K562 (cell line): ENCODE measurements around the gene TBX10. TPM values are rescaled to one million over a fixed set of nuclear protein-coding genes. Genes with fewer than 3 reads are reported as not detected.

Experiments used
- CBFB ChIP-seq: sonication (generic); formaldehyde crosslinking; IDR thresholded peaks from 2 replicates; pipeline ENCODE4 v1.4.0; 2020; ENCODE audit warnings: mild to moderate bottlenecking, missing genetic modification reagents
- CREBBP ChIP-seq: IDR thresholded peaks from one replicate; pipeline ENCODE4 v1.6.1; 2012; ENCODE audit warnings: low read depth, mild to moderate bottlenecking, control low read depth, inconsistent platforms, low read length
- E4F1 ChIP-seq: fragments of 250-450 bp; sonication (Bioruptor Pico); IDR thresholded peaks from 2 replicates; pipeline ENCODE4 v1.5.0; 2021; ENCODE audit warnings: mild to moderate bottlenecking, borderline replicate concordance
- FOXP1 ChIP-seq: sonication (generic); formaldehyde crosslinking; IDR thresholded peaks from 2 replicates; pipeline ENCODE4 v1.8.0; 2022; ENCODE audit warnings: mild to moderate bottlenecking, missing genetic modification reagents
- HES1 ChIP-seq: fragments of 450-650 bp; IDR thresholded peaks from 2 replicates; pipeline ENCODE4 v1.6.1; 2016; ENCODE audit warnings: low read depth, mild to moderate bottlenecking, moderate library complexity
- HMG20B ChIP-seq: fragments of 250-450 bp; sonication (Bioruptor Pico); IDR thresholded peaks from 2 replicates; pipeline ENCODE4 v1.5.0; 2021; ENCODE audit warnings: mild to moderate bottlenecking
- HNRNPLL ChIP-seq: fragments of 200-400 bp; formaldehyde crosslinking; IDR thresholded peaks from 2 replicates; pipeline ENCODE4 v1.6.1; 2017; ENCODE audit warnings: low read length, low read depth, mild to moderate bottlenecking; ENCODE audit not compliant: poor library complexity, severe bottlenecking
- IFI16 ChIP-seq: fragments of 250-450 bp; sonication (Bioruptor Pico); IDR thresholded peaks from 2 replicates; pipeline ENCODE4 v2.1.2; 2022; ENCODE audit warnings: mild to moderate bottlenecking, inconsistent platforms
- JUN ChIP-seq, 2 experiments: sonication (generic) in 1 of 2; formaldehyde crosslinking in 1 of 2; IDR thresholded peaks; 2 replicates each; pipeline versions ENCODE4 v1.6.1 to v1.8.0; 2012 to 2022; ENCODE audit warnings: borderline replicate concordance in 2 of 2, mild to moderate bottlenecking in 2 of 2, improper control_type of control experiment in 1 of 2, low read depth in 1 of 2, low read length in 1 of 2, missing genetic modification reagents in 1 of 2
- LARP7 ChIP-seq: fragments of 450-650 bp; IDR thresholded peaks from 2 replicates; pipeline ENCODE4 v1.6.1; 2016
- MEF2D ChIP-seq: conservative IDR thresholded peaks from 2 replicates; pipeline ENCODE4 v1.6.1; 2016; ENCODE audit warnings: low read depth, missing genetic modification characterization, missing compliant biosample characterization
- PHB ChIP-seq: fragments of 250-450 bp; sonication (Bioruptor Pico); IDR thresholded peaks from 2 replicates; pipeline ENCODE4 v1.5.0; 2021
- RBFOX2 ChIP-seq: fragments of 200-400 bp; formaldehyde crosslinking; IDR thresholded peaks from 2 replicates; pipeline ENCODE4 v1.6.1; 2017; ENCODE audit warnings: low read depth, mild to moderate bottlenecking, low read length, moderate library complexity
- SMARCA5 ChIP-seq: fragments of 450-650 bp; IDR thresholded peaks from 2 replicates; pipeline ENCODE4 v1.6.1; 2016
- TCF15 ChIP-seq: fragments of 250-450 bp; sonication (Bioruptor Pico); IDR thresholded peaks from 2 replicates; pipeline ENCODE4 v1.8.0; 2022; ENCODE audit warnings: moderate library complexity, mild to moderate bottlenecking, inconsistent platforms
- ZNF175 ChIP-seq: fragments of 200-800 bp; sonication (Bioruptor generic); IDR thresholded peaks from 2 replicates; pipeline ENCODE4 v1.6.1; 2016; ENCODE audit warnings: low read depth, mild to moderate bottlenecking, missing genetic modification characterization, missing compliant biosample characterization
- ZNF766 ChIP-seq: fragments of 200-800 bp; sonication (Bioruptor generic); conservative IDR thresholded peaks from 2 replicates; pipeline ENCODE4 v1.6.1; 2016; ENCODE audit warnings: missing genetic modification characterization, missing compliant biosample characterization
- ZSCAN29 ChIP-seq: fragments of 450-650 bp; IDR thresholded peaks from 2 replicates; pipeline ENCODE4 v1.6.1; 2017
- polyA plus RNA-seq, 8 experiments: library from polyadenylated mRNA; depleted of rRNA in 4 of 8; stranded (reverse) in 5 of 8; unstranded in 3 of 8; fragments of >200 nt; fragmentation: Nextera tagmentation in 2 of 8; fragmentation: Illumina TruSeq in 1 of 8; extraction: Ambion mirVana in 2 of 8; extraction: Trizol in 1 of 8; gene quantifications; 2 replicates each; pipeline versions ENCODE4 v1.2.1 to v1.2.3, GENCODE V29; 2011 to 2014; ENCODE audit warnings: inconsistent platforms in 1 of 8, missing spikeins in 1 of 8
- total RNA-seq, 7 experiments: library from RNA; depleted of rRNA in 6 of 7; stranded (reverse); fragments of >200 nt in 6 of 7; fragmentation: Illumina TruSeq in 2 of 7; extraction: Trizol in 2 of 7; gene quantifications; 2 replicates each; pipeline versions ENCODE4 v1.2.1 to v1.2.3, GENCODE V29; 2011 to 2021; ENCODE audit warnings: low replicate concordance in 1 of 7
- TF ChIP-seq, protein P1 (sequence below): fragments of 450-650 bp; IDR thresholded peaks from 2 replicates; pipeline ENCODE4 v1.6.1; 2016; ENCODE audit warnings: antibody characterized with exemption
- TF ChIP-seq, protein P2 (sequence below): fragments of 250-450 bp; sonication (Bioruptor Pico); IDR thresholded peaks from 2 replicates; pipeline ENCODE4 v1.8.0; 2021; ENCODE audit warnings: mild to moderate bottlenecking, moderate library complexity

Gene TBX10
- total and polyA plus RNA-seq, 9 of the 15 experiments (the other 6 are each of a cell fraction or from before 2014, with no cell fraction given) = not detected

- TF ChIP-seq LARP7 = no peak
- no peak for TF ChIP-seq E4F1 (CRISPR knock-in tag)
- no peak for TF ChIP-seq FOXP1
- TF ChIP-seq TCF15 (CRISPR knock-in tag) = no peak
- TF ChIP-seq CREBBP = no peak
- TF ChIP-seq SMARCA5 = no peak
- TF ChIP-seq IFI16 (CRISPR knock-in tag) = no peak
- 0 out of 2 replicates have a peak, but pooled peaks have one; percentile 56 for TF ChIP-seq CBFB
- TF ChIP-seq, protein P1, sequence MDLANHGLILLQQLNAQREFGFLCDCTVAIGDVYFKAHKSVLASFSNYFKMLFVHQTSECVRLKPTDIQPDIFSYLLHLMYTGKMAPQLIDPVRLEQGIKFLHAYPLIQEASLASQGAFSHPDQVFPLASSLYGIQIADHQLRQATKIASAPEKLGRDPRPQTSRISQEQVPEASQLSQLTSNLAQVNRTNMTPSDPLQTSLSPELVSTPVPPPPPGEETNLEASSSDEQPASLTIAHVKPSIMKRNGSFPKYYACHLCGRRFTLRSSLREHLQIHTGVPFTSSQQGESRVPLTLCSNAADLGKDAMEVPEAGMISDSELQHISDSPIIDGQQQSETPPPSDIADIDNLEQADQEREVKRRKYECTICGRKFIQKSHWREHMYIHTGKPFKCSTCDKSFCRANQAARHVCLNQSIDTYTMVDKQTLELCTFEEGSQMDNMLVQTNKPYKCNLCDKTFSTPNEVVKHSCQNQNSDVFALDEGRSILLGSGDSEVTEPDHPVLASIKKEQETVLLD = no peak
- no peak for TF ChIP-seq HNRNPLL
- TF ChIP-seq, protein P2, sequence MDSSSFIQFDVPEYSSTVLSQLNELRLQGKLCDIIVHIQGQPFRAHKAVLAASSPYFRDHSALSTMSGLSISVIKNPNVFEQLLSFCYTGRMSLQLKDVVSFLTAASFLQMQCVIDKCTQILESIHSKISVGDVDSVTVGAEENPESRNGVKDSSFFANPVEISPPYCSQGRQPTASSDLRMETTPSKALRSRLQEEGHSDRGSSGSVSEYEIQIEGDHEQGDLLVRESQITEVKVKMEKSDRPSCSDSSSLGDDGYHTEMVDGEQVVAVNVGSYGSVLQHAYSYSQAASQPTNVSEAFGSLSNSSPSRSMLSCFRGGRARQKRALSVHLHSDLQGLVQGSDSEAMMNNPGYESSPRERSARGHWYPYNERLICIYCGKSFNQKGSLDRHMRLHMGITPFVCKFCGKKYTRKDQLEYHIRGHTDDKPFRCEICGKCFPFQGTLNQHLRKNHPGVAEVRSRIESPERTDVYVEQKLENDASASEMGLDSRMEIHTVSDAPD = no peak
- TF ChIP-seq HMG20B (CRISPR knock-in tag) = no peak
- TF ChIP-seq HES1 = peak; percentile 53; the same call in 1 of the 2 replicates
- TF ChIP-seq JUN (IDR thresholded peaks at IDR 0.05; ENCODE audit: borderline replicate concordance, low read depth, low read length) = no peak
- no peak for TF ChIP-seq JUN (CRISPR knock-in tag; IDR thresholded peaks at IDR 0.05; ENCODE audit: borderline replicate concordance)
- no peak for TF ChIP-seq ZSCAN29
- peak; percentile 67; the same call in 1 of the 2 replicates for TF ChIP-seq ZNF175
- TF ChIP-seq ZNF766 (CRISPR knock-in tag) = no peak; the same call in 1 of the 2 replicates
- no peak for TF ChIP-seq RBFOX2
- TF ChIP-seq PHB = no peak
- TF ChIP-seq MEF2D (tag) = no peak
These were observed 39.1 kb downstream of the TBX10 start (continued) for GRCh38 chr11:67600324-67601029.
